NCI-H510A treated with DMSO at 0.1 percent for 48 hours (cell line): ENCODE data around the gene TMCC3.
A peak's percentile ranks its signal among the peaks of the same experiment; 100 is the strongest.
"Not testable (repeated sequence)": the region's sequence is repeated elsewhere in the genome, so short reads cannot be mapped to it uniquely, and the experiment has no call there.

Source experiments
- DNase-seq: peaks from one replicate; lab custom pipeline; 2025; lab: John Stamatoyannopoulos, UW

The TMCC3 gene

DNA sequence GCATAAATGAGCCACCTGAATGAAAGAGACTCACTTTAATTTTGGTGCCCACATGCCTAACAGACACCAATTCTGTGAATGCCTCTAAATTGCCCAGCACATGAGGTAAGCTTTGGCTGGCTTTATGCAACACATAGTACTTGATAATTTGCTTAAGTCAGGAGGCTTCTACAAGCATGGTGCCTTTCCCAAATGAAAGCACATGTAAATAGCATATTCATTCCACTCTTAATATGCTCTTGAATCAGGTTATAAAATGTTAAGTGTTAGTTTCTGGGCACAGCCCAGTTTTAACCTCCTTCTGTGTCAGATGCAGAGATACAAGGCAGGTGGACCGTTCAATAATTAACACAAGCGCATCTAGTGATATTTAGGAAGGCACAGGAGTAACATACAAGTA is 15.6 kb downstream of the TMCC3 start:
- DNase-seq: no peak

- DNase-seq: no peak
These were observed 17.0 kb downstream of the TMCC3 start for GRCh38 chr12:94633401-94633800.

DNA sequence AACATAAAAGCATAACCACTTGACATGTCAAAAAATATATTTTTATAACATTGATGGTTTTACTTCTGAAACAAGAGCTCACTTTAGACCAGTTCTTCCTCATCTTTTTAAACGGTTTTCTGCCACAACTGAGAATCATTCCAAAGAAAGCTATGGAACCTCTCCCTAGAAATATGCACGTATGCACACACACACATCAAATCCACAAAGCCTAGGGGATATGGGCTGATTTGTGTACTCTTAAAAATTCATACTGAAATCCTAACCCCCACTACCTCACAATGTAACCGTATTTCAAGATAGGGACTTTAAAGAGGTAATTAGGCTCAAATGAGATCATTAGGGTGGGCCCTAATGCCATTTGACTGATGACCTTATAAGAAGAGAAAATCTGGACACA is 19.3 kb downstream of the TMCC3 start:
- DNase-seq: no peak

- DNase-seq: no peak
These were observed 21.4 kb downstream of the TMCC3 start for GRCh38 chr12:94628819-94629472.

DNA sequence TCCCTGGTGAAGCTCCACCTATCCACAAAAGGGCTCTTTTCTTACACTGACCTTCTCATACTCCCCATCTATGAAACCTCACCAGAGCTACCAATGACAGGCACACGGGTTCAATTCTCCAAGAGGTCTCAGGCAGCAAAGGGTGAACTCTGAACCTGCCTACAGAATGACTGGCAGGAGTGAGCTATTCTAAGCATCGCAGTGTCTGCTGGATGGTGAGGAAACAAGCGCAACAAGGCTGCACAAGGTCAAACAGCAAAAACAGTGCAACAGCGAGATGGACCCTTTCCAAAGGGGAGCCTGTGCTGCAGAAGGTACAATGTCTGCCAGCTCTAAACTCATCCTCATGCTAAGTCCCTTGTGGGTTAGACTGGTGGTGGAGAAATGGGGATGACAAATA is 22.0 kb downstream of the TMCC3 start:
- no peak for DNase-seq

DNA sequence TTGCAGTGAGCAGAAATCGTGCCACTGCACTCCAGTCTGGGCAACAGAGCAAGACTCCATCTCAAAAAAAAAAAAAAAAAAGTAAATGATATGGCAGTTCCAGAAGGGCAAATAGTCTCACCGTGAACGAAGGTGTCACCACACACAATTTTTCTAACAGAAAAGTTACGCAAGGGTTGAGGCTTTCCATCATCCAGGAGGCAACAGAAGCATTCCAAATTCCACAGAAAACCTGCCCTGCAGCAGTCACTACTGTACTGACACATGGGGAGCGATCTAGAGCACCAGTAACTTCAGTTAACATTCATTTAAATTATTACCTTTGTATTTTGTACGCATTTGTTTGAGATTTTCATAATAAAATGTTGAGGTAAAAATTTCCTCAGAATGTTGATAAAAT is 24.8 kb downstream of the TMCC3 start:
- DNase-seq: no peak

DNA sequence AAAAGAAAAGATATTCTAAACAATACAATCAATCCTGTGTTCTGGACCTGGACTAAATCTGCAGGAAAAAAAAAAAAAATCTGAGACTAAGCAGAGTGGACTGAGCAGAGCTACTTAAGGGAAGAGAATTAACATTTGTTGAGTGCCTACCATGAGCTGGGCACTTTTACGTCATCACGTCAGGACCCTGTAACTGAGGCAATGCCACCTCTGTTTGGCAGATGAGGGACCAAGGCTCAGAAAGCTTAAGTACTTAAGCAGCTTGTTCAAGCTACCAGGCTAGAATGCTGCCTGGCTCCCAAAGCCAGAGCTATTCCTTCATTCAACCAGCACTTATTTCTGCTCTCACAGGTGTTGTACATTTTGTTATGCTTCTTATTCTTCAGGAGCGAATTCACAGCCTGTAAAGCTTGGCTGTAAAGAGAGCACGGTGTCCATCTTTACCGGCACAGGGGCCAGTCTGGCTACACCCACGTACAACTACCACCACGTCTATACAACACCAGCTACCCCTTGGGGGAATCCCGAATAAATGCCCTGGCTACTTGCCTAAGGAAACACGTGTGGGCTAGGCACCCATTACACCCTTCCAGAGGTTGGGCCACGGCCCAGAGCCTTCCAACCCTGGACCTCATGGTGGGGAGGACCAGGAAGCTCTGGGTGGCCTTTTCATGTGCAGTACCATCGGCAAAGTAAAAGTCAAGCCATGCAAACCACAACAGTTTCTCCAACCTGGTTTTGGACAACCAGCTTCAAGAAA is 27.0 kb downstream of the TMCC3 start:
- DNase-seq: no peak

DNA sequence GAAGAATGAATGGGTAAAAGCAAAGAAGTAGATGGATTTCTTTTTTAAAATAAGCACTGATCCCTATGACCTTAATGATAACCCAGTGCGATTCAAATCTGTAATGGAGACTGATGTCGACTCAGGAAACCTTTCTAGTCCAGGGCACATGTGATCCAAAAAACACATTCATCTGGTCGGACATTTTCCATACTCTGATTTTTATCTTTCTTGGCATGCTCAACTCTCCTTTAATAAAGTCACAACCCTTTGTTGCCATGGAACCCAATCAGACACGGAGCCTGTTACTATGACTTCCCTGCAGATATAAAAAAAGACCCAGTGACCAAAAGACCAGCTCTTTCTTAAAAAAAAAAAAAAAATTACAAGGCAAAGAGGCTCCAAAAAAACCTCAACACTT is 27.9 kb downstream of the TMCC3 start:
- DNase-seq: no peak

DNA sequence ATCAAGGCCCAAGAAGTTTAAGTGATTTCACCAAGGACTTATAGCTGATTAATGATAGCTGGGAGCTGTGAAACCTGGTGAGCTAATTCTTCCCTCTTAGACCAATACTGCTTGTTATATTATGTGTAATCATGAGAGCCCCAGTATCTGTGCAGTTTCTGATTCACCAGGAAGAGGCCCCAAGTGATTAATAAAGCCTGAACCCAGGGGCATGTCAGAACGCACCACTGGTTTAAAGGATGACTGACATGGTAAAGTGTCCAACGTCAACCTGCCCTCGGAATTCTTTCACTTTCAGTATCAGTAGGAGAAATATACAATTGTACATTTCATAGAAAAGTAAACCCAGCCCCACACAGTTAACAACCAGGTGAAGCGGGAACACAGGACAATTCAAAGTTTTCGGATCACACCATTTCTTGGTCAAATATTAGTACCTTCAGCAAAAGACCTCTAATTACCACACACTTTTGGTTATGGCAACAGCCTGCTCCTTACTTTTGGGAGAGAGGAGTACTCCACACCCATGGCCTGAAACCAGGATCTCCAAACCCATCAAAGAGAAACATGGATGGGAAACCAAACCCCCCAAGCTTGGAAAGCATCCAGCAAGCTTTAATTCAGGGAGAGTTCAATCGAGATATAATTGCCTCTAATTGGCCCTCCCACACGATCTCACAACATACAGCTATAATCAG is 28.5 kb downstream of the TMCC3 start:
- no peak for DNase-seq

- no peak for DNase-seq
These were observed 29.7 kb downstream of the TMCC3 start for GRCh38 chr12:94620621-94621020.

DNA sequence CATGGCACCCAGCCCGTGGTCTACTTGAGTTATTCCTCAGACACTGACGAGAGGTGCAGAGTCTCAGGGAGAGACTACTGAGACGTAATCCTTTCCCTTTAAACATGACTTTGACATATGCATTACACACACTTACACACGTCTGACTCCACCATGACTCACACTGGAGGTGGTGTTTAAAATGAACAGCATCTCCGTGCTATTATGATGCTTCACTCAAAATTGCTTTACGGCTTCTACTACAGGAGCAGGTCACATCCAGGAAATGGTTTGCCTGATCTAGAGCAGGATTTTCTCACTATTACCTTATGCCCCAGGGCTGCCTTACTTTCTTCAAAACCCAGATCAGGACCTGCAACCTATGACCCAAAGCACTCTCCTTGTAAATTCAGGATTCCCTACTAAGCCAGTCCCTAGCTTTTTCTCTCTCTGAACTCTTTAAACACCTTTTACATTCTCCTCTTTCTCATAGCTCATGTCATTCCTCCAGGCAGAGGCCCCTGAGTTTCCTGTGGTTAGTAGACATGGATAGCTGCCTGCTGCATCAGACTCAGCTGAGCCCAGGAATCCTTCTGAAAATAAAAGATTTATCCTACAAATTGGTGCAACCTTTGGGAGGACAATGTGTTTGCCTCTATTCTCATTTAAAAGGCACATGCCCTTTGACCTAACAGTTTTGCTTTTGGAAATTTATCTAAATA is 31.2 kb downstream of the TMCC3 start:
- no peak for DNase-seq

- no peak for DNase-seq
These were observed 33.3 kb downstream of the TMCC3 start for GRCh38 chr12:94617101-94617500.

DNA sequence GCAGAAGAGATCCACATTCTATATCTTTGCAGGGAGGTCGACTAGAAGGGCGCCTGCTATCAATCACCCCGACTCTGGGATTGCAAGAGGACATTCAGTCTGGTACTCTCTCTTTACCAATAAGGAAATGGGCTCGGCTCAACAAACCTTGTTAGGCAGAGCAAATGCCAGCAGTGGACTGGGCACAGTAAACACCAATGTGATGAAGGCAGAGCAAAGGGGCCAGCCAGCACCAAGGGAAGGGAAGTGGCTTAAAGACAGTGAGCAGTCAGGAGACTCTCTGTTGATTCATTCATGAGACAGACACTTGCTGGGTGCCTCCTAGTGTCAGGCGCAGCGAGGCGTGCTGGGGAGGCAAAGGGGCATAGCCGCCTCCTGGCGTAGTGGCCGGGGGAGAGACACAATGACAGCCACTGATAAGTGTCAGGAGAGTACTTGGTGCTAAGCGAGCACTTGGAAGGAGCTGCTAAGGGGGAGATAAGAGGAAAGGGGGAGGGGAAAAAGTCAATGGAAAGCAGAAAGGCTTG is 34.1 kb downstream of the TMCC3 start:
- no peak for DNase-seq

DNA sequence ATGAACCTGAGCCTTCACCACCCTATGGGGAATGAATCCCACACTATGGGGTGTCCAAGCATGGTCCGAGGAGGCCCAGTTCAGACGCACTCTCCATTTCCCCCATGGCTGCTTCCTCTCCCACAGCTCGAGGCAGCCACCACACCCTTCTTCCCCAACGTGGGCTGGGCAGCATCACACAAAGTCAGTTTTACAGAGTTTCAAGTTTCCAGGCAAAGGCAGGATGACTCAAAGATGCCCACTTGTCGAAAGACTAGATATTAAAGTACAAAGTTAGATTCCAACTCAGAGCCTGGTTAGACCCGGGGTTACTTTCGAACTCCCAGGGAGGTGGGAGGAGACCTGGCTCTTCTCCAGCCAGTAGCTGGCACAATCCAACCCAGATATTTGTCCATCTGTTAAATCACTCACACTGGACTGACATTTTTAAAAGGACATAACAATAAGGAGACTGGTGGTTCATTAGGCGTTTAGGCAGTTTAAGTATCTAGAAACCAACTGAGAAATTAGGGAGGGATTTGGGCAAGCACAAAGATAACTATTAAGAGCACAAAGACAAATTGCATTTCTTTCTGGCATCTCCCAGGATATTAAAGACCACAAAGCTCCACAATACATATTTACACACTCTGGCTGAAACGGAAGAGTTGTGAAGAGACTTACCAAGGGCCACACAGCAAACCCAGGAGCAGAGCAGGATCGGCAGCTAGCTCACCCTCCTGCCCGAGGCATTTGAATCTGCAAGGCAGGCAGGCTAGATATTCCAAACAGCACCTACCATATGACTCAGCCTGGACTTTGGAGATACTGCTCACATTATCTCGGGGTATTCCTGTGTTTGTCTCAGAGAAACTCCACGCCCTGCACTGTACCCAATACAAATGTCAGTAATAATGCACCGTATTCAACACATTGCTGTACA is 34.8 kb downstream of the TMCC3 start:
- DNase-seq: no peak

GRCh38 chr12:94614288-94614721 is 36.1 kb downstream of the TMCC3 start:
- DNase-seq: no peak

DNA sequence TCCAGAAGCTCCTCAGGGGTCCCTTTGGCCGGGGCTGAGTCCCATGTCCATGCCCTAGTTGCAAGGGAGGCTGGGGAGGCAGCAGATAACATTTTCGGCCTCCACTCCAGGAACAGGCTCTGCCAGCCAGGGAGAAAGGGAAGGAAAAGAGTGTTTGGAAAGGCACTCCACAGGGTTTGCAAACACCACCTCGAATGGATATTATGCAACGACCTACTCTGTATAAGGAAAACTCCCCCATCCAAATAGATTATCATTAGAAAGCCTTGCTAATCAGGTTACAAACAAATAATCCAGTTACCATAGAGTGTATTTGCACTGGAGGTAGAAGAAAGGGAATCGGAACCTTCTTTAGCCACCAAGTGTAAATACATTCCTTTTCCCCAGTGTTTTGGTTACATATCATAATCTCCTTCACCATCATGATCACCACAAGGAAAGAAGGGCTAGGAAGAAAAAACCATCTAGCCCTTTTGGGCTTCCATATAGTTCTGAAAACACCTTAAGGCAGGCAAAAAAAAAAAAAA is 40.4 kb downstream of the TMCC3 start:
- peak; percentile 77 for DNase-seq

GRCh38 chr12:94606810-94607209 is 43.5 kb downstream of the TMCC3 start:
- not testable (repeated sequence) for DNase-seq

DNA sequence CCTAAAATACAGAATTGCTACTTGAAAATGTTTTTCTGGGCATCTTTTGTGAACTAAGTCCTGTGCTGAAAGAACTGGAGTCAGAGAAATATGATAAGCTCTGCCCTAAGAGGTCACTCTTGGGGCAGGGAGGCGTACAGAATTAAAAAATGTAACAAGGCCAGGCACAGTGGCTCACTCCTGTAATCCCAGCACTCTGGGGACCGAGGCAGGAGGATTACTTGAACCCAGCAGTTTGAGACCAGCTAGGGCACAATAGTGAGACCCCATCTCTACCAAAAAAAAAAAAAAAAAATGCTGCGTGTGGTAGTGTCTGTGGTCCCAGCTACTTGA is 46.0 kb downstream of the TMCC3 start:
- no peak for DNase-seq

DNA sequence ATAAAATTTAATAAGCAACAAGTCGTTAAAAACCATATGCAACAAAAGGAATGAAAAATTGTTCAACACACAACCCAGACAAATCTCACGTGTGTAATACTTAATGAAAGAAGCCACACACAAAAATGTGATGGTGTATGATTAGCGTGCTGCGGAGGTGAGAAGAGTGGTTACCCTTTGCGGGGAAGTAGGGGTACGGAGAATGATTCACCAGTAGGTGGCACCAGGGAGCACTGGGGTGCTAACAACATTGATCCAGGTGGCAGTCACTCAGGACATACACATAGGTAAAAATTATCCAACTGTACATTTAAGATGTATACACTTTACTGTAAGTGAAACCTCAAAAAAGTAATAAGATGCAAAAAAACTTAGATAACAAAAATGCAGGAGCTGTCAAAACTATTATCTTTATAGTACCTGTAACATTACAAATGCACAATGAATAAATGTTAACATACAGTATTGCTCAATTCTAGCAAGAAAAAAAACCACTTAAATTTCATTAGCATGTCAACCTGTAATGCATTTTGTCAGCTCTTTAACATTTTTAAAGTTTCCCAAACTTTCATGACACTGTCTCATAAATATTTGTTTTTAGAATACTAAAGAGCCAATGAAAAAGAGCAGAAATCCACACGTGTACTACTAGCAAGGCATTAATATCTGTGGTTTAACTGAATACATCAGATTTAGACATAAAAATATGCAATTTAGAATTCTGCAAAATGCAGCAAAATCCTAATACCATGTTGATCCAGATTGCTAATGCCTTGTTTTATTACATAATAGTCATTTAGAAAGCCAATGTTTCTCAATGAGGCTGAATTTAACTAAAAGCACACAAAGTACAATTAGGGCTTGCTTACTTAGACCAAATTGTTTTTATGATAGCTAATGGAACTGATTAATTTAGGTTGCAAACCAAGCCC is 46.7 kb downstream of the TMCC3 start:
- no peak for DNase-seq

GRCh38 chr12:94602024-94602423 is 48.3 kb downstream of the TMCC3 start:
- no peak for DNase-seq
